ENCODE data around the gene MORN1. TPM values are rescaled to one million over a fixed set of nuclear protein-coding genes. Genes with fewer than 3 reads are reported as not detected.
A peak's percentile ranks its signal among the peaks of the same experiment; 100 is the strongest.

Gene MORN1
- total and polyA plus RNA-seq, 2 of the 8 experiments (the other 6 are each of a cell fraction or from before 2014, with no cell fraction given): 5.0 to 9.1 TPM

GRCh38 chr1:2314273-2314802, 77.0 kb downstream of the MORN1 start:
- WGBS, 2 experiments (ENCODE audit: extremely low coverage in 1 of 2, insufficient coverage in 1 of 2, insufficient read length in 1 of 2, insufficient replicate concordance in 2 of 2, low coverage in 1 of 2, low lambda C conversion rate in 2 of 2, missing lambda C conversion rate in 1 of 2): 17% methylated on average over 24 of the region's 54 CpGs; no CpG with 5 or more reads in 1 of the 2 experiments
- peak in 1 of 2 experiments; percentile 87 for DNase-seq (ENCODE audit: low read depth in 1 of 2, low spot score in 2 of 2)
- Histone ChIP-seq H3K36me3 (ENCODE audit: control insufficient read depth in 2 of 4, insufficient read depth in 4 of 4, low read length in 3 of 4) (no peaks in the 10 kb centered on the region), H3K23ac (ENCODE audit: insufficient read length) (no peak overlapping the region), H3K27ac (ENCODE audit: low read depth, low read length) (peak overlapping the region; percentile 56; the same call in 1 of the 2 replicates), H4K8ac (ENCODE audit: extremely low read depth, insufficient read depth, low read length) (peak overlapping the region; percentile 73; the same call in 1 of the 2 replicates), H3K18ac (ENCODE audit: extremely low read depth, low read length) (0 out of 2 replicates have a peak overlapping the region, but pooled peaks have one; percentile 48), H3K27me3 (replicated peaks in 1 of 4; ENCODE audit: control insufficient read depth in 3 of 4, extremely low read depth in 1 of 4, insufficient read depth in 3 of 4, low read length in 3 of 4) (no peaks in the 10 kb centered on the region), H3K4me3 (ENCODE audit: extremely low read depth in 1 of 4, insufficient read depth in 2 of 4, low read depth in 3 of 4, low read length in 4 of 4) (peak overlapping the region in 3 of 4 experiments; percentile 19 to 52 (median 36); a peak in 5 of 8 replicates), H3K56ac (replicated peaks; ENCODE audit: insufficient read length, low read depth, low read length) (peak overlapping the region; percentile 46), H3K9me3 (ENCODE audit: insufficient read depth in 2 of 2, low read depth in 1 of 2, low read length in 1 of 2) (no peaks in the 10 kb centered on the region), H2BK120ac (replicated peaks; ENCODE audit: low read depth, low read length) (peak overlapping the region; percentile 64), H3K4me2 (ENCODE audit: insufficient read depth in 1 of 2, low read depth in 2 of 2, low read length in 2 of 2) (peak overlapping the region; percentile 61 to 63; a peak in 3 of 4 replicates), H4K5ac (ENCODE audit: insufficient read length, low read depth, low read length) (peak overlapping the region; percentile 71), H3K4me1 (replicated peaks in 1 of 4; ENCODE audit: control insufficient read depth in 3 of 4, insufficient read depth in 4 of 4, low read length in 3 of 4) (peaks cover 7 to 43% (median 30%) of the 10 kb centered on the region in 4 experiments), H3K79me2 (ENCODE audit: control insufficient read depth in 1 of 2, insufficient read depth in 2 of 2, low read length in 2 of 2) (no peaks in the 10 kb centered on the region), H4K91ac (replicated peaks; ENCODE audit: insufficient read length, low read length) (peak overlapping the region; percentile 97), H2AFZ (ENCODE audit: low read length) (no peak overlapping the region), H2BK20ac (ENCODE audit: low read length) (no peak overlapping the region), H3K23me2 (ENCODE audit: low read depth, low read length) (no peaks in the 10 kb centered on the region; the same call in 1 of the 2 replicates), H3K79me1 (ENCODE audit: low read depth, low read length) (peaks cover 3% of the 10 kb centered on the region; the same call in 1 of the 2 replicates), H2AK5ac (ENCODE audit: low read depth, low read length) (no peak overlapping the region), H2BK15ac (ENCODE audit: low read length) (peak overlapping the region; percentile 81; the same call in 1 of the 2 replicates), H3K14ac (ENCODE audit: insufficient read length) (no peak overlapping the region), H4K20me1 (replicated peaks in 1 of 2; ENCODE audit: control insufficient read depth in 1 of 2, insufficient read depth in 2 of 2, low read length in 2 of 2) (peaks cover 2 to 4% of the 10 kb centered on the region in 2 experiments), H2BK12ac (ENCODE audit: low read depth, low read length) (peak overlapping the region; percentile 87; the same call in 1 of the 2 replicates), H3K4ac (replicated peaks; ENCODE audit: insufficient read length, low read depth, low read length) (peak overlapping the region; percentile 85), H2BK5ac (ENCODE audit: low read depth, low read length) (peak overlapping the region; percentile 90), H3K9ac (replicated peaks in 1 of 4; ENCODE audit: extremely low read depth in 1 of 4, low read depth in 3 of 4, low read length in 3 of 4) (peak overlapping the region in 2 of 4 experiments; percentile 31 to 48; a peak in 4 of 7 replicates)
- CTCF ChIA-PET (ENCODE audit: partially characterized antibody): interaction anchor here (1.3 to 4.2 kb wide), 8 partner anchors 9 to 119 kb away, joined by 3 to 22 read pairs (median 5); partner anchors contain the start of gene FAAP20
- POLR2A ChIA-PET (ENCODE audit: partially characterized antibody): interaction anchor here (0.9 to 1.4 kb wide), 6 partner anchors 8 to 121 kb away, joined by 3 to 7 read pairs (median 4); no protein-coding TSS in a partner anchor
- FAIRE-seq: no peak
- TF ChIP-seq RXRA (IDR thresholded peaks at IDR 0.05; ENCODE audit: insufficient read depth, low read depth, low read length): 0 out of 2 replicates have a peak, but pooled peaks have one; percentile 50
- TF ChIP-seq GABPA (IDR thresholded peaks at IDR 0.05; ENCODE audit: borderline replicate concordance, insufficient read depth, low read length): peak; percentile 78
- no peak for TF ChIP-seq CBX8 (IDR thresholded peaks at IDR 0.05; ENCODE audit: borderline replicate concordance, low read depth, low read length)
- no peak for TF ChIP-seq ATF3 (IDR thresholded peaks at IDR 0.05; ENCODE audit: insufficient read depth, low read depth, low read length)
- TF ChIP-seq SP2 (IDR thresholded peaks at IDR 0.05; ENCODE audit: low read length): no peak

Data from H1 (cell line).